Erythroblast (primary cell): Measurements from ENCODE around the gene PDE4D.
"Not testable (repeated sequence)": the region's sequence is repeated elsewhere in the genome, so short reads cannot be mapped to it uniquely, and the experiment has no call there.

Experiments used
- DNase-seq, 2 experiments: peaks; one replicate each; lab custom pipeline; 2025; lab: John Stamatoyannopoulos, UW
- GATA1 ChIP-seq: IDR thresholded peaks from 2 replicates; pipeline ENCODE4 v1.6.1; 2011; ENCODE audit warnings: low read depth, mild to moderate bottlenecking, control low read depth, low read length, moderate library complexity
- POLR2A ChIP-seq: IDR thresholded peaks from 2 replicates; pipeline ENCODE4 v1.6.1; 2011; ENCODE audit warnings: mild to moderate bottlenecking, low read length

PDE4D gene

DNA sequence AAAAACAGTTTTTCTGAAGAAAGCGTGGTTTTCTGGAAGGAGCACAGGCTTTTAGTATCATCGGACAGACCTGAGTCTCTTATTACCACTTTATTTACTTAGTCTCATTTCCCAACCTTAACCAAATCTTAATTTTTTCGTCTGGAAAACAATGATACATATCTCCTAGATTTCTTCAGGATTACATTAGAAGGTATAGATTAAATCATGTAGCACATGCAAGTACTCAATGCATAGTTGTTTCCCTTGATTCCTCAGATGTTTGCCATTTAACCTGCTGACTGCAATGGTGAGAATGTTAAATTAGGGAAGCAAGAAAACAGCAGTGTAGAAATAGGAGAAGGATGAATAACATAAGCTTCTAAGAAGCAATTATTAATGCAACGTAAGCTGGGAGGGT, 289.4 kb downstream of the PDE4D start:
- no peak for TF ChIP-seq POLR2A
- DNase-seq = no peak

DNA sequence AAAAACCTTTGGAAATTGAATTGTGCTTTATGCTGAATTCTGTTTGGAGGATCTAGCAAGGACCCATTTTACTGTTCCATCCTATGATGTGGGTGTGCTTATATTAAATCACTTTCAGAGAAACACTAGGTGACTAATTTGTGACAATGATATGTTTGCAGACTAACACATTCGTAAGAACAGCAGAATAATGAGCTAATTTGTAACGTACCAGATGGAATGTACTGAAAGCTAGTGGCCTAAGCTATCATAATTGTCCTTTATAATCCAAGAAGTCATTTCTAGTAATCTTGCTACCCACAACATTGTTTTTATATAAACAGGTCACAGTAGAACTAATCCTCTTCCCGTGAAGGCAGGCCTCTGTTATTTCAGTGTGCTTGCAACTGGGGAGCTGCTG, 292.5 kb downstream of the PDE4D start:
- no peak for DNase-seq
- TF ChIP-seq POLR2A (no peak), GATA1 (no peak)

DNA sequence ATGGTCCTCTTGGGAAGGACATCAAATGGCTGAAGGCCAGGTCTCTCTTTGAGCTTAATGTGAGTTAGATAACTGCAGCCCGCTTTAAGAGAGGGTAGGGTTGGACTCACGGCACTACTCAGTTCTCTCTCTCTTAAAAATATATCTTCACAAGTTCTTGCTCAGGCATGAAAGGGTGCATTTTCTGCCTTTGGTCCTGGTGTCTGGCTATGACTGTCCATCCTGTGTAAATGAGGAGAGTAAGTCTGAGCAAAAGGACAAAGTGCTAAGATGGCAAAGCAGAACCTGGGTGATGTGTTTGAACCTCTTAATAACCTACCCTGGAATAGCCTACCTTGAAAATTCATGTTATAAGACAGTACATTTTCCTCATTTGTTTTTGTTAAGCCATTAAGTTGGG, 293.4 kb downstream of the PDE4D start:
- no peak for TF ChIP-seq POLR2A
- TF ChIP-seq GATA1 = no peak
- no peak for DNase-seq

DNA sequence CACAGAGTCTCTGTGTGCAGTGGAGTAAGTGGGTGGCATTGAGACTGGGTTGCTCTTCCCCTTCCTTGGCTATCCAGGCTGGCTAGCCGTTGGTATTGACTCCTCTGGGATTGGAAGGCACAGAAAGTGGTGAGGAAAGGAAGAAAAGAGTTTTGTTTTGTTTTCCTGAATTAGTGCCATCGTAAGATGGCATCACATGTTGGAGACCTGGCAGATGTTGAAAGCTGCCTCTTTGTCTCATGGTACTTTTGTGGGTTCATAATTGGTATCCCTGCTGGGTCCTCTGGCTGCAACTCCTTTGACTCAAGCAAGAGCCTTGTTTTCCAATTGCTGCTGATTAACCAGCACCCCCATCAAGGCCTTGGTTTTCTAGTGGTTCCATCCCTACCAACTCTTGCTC, 293.8 kb downstream of the PDE4D start:
- DNase-seq = no peak
- TF ChIP-seq POLR2A (no peak), GATA1 (no peak)

DNA sequence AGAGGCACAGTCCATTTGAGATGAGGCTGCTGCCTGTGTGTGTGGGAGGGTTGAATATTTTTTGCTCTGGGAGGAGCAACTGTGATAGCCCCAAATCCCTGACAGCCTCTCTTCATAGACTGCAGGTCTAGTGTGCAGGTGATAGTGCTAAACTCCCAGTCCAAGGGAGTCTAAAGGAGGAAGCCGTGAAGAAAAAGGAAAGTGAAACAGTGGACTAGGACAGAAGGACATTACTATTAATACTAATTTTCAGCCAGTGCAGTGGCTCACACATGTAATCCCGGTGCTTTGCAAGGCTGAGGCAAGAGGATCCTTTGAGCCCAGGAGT, 295.0 kb downstream of the PDE4D start:
- DNase-seq = no peak
- TF ChIP-seq POLR2A (no peak), GATA1 (no peak)

DNA sequence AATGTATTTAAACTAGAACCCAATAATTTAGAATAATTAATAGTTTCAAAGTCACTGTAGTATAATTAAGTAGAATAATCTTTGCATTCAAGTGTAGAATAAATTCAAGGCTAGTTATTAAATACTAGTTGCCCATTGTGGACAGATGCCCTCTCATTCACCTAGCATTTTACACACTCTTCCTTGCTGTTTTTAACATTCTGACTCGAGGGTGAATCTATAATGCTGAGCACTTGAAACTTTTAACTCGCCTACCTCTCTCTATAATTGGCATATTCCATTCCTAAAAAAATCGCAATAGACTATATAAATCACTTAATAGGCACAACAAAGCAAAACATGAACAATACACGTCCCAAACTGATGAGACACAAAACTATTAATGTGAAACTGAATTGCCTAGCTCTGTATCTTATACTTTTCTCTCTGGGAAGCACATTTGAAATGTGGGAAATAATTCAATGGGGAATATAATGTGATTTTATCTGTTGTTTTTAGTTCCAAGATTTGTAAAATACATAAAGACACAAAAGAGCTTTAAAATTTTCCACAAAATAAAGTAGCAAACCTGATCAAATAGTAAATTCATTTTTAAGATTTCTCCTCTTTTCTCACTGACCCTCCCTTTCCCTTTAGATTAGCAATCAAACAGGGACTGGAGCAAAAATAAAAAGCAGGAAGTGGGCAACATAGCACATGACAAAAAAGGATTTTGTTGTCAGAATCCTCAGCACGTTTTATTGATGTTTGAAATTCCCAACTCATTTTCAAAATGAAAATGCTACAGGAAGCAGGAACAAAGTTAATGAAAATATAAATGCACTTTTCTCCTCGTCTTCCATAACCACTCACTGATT, 295.6 kb downstream of the PDE4D start:
- no peak for DNase-seq

DNA sequence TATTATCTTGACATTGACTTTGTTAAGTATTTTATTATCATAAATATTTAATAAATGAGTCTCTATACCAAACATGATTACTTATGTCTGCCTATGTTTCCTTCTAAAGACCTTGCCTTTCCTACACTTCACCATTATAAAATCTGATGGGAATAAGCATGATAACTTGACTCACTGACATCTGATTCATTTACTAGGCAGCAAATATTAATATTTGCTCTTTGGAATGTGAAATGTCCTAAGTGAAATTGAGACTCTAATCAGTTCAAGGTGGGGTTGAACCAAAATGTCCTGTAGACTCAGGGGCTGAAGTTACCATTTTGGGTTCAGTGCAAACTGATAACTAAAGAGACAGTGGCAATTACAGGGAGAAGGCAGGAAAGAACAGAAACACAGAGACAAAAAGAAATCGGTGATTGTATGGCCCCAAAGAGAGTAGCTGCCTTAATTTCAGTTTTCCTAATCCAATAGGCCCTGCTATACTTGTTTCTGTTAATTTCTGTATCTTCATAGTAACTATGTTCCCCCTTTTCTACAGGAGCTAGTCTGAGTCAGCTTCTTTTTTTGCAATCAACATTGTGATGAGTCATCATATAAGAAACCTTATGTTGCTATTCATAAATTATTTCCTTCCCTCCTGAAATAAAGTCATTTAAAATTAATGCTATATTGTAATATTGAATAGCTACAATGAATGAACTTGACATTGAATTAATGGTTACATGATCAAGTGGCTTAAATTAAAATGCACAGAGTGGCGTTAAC, 296.8 kb downstream of the PDE4D start:
- DNase-seq = peak in 1 of 2 experiments; percentile 29
- TF ChIP-seq GATA1 (no peak), POLR2A (no peak)

More for the DNA sequence above, 295.6 kb downstream of the PDE4D start:
- TF ChIP-seq GATA1 (no peak), POLR2A (no peak)

DNA sequence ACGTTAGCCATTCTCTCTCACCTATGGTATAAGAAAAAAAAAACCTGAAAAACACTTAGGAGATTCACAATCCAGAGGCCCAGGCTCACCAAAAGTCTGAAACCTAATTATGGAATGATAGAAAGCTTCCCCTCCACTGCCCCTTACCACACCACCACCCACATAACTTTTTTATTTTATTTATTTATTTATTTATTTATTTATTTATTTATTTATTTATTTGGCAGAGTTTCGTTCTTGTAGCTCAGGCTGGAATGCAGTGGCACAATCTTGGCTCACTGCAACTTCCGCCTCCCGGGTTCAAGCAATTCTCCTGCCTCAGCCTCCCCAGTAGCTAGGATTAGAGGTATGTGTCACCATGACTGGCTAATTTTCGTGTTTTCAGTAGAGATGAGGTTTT, 299.4 kb downstream of the PDE4D start:
- DNase-seq = not testable (repeated sequence)

DNA sequence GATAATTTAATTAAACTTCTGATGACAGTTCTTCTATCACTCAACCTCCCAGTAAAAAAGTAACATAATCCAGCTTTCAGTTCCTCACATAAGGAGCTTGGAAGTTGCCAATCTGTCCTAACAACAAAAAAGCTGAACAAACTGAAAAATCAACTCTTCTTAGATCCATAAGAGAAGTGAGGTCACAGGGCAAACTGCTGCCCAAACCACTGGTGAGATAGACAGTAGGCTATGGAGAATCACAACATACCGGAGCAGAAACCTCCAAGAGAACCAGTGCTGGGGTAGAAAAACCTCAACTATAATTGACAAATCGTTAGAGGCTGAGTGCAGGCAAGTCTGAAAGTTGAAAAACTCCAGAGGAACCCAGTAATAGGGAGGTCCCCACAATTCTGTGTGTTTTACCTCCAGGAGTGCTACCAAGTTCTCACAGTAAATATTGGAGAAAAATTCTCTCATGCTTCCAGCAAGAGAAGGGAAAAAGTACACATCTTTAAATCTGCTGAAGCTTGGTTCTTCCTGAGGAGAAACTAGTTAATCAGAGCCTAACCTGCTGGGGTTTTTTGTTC, 300.0 kb downstream of the PDE4D start:
- DNase-seq = no peak
- TF ChIP-seq POLR2A (no peak), GATA1 (no peak)

DNA sequence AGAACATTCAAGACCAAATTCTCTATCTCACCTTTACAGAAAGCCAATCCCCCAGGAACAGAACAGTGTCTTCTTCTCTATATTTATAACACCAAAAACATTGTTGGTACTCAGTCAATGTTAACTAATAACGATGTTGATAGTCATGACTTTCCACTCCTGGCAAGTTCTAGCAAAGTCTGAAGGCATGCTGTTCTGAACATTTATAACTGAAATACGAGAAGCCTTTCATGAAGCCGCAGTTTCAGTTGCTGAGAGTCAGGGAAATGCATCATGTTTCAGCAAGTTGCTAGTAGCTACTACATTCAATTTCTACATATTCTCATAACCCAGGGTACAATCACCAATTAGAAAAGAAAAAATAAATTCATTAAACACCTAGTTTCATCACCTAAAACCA, 301.4 kb downstream of the PDE4D start:
- no peak for DNase-seq
- TF ChIP-seq GATA1 (no peak), POLR2A (no peak)

DNA sequence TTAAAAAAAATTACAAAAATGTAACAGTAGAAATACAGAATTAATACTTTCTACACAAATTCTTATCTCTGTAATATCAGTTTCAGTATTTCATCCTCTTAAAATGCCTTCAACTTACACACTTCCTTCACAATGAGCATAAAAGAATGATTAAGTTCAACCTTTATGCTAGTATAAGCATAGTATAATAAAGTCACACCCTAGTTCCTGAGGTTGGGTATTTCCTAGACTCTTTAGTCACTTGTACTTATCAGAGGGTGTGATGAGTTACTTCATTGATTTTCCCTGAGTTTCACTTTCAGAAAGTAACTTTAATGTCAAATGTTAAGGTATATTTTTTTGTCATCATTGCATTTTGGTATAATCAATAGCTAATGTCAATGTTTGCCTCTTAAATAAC, 302.4 kb downstream of the PDE4D start:
- DNase-seq = no peak
- no peak for TF ChIP-seq GATA1
- TF ChIP-seq POLR2A = no peak

DNA sequence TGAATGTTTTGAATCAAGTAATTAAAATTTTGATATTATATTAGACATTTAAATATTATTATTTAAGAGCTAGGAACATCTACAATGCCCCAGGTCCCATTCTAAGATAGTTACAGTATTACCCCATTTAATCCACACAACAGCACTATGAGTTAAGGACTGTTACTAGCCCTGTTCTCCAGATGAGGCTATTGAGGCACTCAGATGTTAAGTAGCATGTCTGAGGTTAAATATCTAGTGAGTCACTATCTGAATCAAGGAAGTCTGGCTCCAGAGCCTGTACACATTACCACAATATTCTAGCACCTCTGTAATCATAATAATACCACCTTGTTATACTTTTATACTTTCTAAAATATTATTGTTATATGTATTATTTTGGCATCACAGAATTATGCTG, 304.6 kb downstream of the PDE4D start:
- TF ChIP-seq GATA1 = no peak
- TF ChIP-seq POLR2A = no peak
- DNase-seq = no peak

DNA sequence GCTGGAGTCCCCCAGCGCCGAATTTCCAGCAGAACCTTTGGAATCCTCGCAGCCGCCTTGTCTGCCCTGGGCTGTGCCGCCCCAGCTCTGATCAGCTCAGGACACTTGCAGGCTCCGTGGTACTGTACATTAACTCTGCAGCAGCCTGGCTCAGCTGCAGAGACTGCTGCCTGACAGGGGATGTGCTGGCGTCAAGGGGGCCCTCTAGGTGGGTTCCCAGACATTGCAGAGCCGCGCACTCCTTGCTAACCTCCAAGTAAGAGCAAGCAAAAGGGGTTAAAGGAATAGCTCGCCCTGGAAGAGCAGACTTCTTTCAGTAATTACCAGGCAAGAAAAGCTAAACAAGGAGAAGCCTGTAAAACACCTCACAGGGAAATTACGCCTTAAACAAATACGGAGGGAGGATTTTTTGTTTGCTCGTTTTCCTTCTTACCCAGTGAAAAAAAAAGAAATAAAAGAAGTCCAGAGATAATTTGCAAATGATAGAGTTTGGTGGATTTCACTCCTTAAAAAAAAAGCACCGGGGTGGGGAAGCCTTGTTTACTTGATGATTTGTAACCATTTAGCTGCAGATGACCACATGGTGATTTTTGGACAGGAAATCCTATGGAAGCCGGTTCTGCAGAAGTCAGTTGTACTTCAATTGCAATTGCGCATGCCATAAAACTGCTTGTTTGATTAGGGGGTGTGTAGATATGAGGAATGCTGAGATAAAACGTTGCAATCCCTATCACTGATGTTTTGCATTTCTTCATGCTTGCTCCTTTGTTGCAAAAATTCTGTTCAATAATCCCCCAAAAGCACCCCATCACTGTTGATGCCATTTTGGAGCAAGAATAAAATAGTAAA, 305.8 kb downstream of the PDE4D start:
- DNase-seq = peak; percentile 14 to 32
- TF ChIP-seq GATA1 = no peak
- no peak for TF ChIP-seq POLR2A
